Measurements from ENCODE around the gene RBM15.
A peak's percentile ranks its signal among the peaks of the same experiment; 100 is the strongest.

Gene RBM15

GRCh38 chr1:110356379-110356778, 17.2 kb downstream of the RBM15 start:
- no peak for DNase-seq (ENCODE audit: low spot score)

- DNase-seq (ENCODE audit: low spot score) = no peak
Observed at GRCh38 chr1:110360431-110360830, 21.3 kb downstream of the RBM15 start.

- DNase-seq (ENCODE audit: low spot score) = no peak
Observed at GRCh38 chr1:110361856-110362255, 22.7 kb downstream of the RBM15 start.

DNA sequence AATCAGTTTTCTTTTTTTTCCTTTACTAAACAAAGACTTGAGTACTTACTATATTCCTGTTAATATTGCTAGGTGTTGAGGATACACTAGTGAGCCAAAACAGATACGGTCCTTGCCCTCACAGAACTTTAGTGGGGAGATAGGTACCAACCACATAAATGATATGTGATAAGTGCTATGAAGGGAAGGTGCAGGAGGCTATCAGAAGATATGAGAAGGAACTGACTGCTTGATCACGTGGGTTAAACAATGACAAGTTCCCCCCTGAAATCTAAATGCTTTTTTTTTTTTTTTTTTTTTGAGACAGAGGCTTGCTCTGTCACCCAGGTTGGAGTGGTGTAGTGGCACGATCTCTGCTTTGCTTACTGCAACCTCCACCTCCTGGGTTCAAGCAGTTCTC, 25.0 kb downstream of the RBM15 start:
- no peak for DNase-seq (ENCODE audit: low spot score)

DNA sequence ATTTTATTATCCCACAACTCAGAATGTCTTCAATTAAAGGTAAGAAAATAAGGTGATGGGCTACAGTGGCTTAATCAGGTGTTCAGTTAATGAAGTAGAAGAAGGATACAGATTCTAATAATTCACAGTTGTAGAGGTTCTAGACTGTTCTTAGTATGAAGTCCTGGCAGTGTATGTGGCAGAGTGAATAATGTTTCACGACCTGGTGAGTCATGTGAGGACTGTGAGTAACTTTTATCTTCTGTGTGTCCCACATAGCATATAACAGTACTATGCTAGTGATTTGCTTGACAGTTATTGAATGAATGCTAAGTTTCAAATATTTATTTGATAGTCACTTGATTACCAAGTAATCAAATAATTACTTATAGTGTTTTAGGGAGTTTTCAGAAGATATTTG, 31.6 kb downstream of the RBM15 start:
- DNase-seq (ENCODE audit: low spot score) = peak; percentile 14

DNA sequence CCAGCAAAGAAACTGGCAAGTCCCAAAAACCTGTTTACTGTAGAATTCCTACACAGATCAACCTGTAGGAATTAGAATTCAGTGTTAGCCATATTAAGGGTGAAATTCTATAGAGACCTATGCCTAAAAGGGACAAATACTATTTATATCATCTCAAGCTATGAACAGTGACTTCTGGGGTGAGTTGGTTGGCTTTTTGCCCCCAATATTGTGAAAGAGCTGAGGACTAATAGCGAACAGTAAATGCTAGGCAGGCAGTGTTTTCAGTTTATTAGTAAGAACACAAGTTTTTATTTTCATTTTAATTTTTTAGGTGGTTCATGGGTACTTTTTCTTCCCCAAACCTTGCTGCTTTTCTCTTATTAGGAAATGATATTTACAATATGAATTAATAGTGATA, 36.3 kb downstream of the RBM15 start:
- no peak for DNase-seq (ENCODE audit: low spot score)

- DNase-seq (ENCODE audit: low spot score) = no peak
Observed at GRCh38 chr1:110380672-110381283, 41.6 kb downstream of the RBM15 start.

- no peak for DNase-seq (ENCODE audit: low spot score)
Observed at GRCh38 chr1:110383251-110383990, 44.2 kb downstream of the RBM15 start.

GRCh38 chr1:110384581-110385321, 45.6 kb downstream of the RBM15 start:
- DNase-seq (ENCODE audit: low spot score) = no peak

GRCh38 chr1:110385369-110385768, 46.2 kb downstream of the RBM15 start:
- DNase-seq (ENCODE audit: low spot score) = no peak

DNA sequence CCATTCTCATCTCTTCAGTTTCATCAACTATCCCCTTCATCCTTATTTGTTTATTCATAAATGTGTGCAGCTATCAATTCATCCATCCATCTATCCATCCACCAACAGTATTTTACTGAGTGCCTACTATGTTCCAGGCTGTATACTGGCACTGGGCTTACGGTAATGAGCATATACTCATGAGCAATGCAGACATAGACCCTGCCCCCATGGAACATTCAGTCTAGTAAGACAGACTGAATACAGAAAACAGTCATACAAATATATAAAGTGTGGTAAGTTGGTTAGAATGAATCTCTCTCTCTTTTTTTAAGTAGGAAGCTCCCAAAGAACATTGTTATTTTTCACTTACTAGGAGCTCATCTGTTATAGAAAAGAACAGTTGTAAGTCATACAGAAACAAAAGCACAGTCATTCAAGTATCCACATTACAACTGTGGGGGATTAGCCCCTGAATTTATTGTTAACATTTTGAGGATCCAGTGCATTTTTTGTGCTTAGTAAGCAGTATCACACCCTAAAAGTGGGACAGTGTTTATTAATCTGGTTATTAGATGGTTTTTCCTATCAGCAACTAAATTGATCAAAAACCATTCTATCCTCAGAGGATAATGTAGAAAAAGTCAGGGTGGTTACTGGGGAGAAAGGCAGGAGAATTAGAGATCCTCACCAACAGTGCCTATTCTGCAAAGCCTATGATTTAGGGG, 48.0 kb downstream of the RBM15 start:
- no peak for DNase-seq (ENCODE audit: low spot score)

- no peak for DNase-seq (ENCODE audit: low spot score)
Observed at GRCh38 chr1:110390096-110390495, 50.9 kb downstream of the RBM15 start.

DNA sequence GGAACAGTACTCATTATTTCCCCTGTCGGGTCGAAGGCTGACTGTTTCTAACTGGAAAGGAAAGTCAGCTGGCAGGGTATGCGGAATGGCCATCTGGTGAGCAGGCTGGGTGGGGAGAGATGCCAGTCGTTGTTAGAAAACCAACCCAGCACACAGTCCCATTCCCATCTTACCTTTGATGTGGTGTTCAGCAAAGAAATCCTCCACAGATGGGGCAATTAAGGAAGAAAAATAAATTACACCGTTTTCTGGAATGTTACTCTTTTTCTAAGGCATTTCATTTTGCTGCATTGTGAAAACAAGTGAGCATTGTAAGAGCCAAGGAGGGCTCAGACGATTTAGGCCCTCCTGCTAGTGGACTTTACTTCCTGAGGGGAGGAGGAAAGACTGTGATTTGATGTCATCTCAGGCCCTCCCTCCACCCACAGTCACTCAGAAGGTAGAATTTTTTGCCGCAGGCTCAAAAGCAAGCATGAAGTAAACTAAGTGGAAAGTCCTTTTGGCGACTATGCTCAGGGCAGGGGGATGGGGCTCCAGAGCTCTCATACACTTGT, 51.6 kb downstream of the RBM15 start, which contains the start of gene SLC16A4:
Gene SLC16A4 (minus strand): TSS at position 335 of the 554 bp plus-strand sequence. CDS start 1,703 bp downstream, outside the sequence.
- no peak for DNase-seq (ENCODE audit: low spot score)

GRCh38 chr1:110393286-110393685, 54.1 kb downstream of the RBM15 start:
- no peak for DNase-seq (ENCODE audit: low spot score)

GRCh38 chr1:110393691-110394492, 54.7 kb downstream of the RBM15 start:
- DNase-seq (ENCODE audit: low spot score) = no peak

GRCh38 chr1:110394493-110394820, 55.3 kb downstream of the RBM15 start:
- DNase-seq (ENCODE audit: low spot score) = no peak

All from hematopoietic multipotent progenitor cell treated with erythropoietin and hydrocortisone succinate and interleukin-3 and kit ligand, for 17 days (in vitro differentiated cells).